HG02943 (cell line): Measurements from ENCODE around the gene CD79A.
"Not testable (repeated sequence)": the region's sequence is repeated elsewhere in the genome, so short reads cannot be mapped to it uniquely, and the experiment has no call there.

Source experiments
- ATAC-seq: cut with Tn5 transposase; IDR thresholded peaks from one replicate; pipeline ENCODE4 v1.9.1; 2021; ENCODE audit warnings: mild to moderate bottlenecking, low read depth, moderate library complexity; ENCODE audit not compliant: unreplicated experiment

Gene CD79A

GRCh38 chr19:41904118-41904870 is 27.2 kb downstream of the CD79A start:
- ATAC-seq, result no peak

DNA sequence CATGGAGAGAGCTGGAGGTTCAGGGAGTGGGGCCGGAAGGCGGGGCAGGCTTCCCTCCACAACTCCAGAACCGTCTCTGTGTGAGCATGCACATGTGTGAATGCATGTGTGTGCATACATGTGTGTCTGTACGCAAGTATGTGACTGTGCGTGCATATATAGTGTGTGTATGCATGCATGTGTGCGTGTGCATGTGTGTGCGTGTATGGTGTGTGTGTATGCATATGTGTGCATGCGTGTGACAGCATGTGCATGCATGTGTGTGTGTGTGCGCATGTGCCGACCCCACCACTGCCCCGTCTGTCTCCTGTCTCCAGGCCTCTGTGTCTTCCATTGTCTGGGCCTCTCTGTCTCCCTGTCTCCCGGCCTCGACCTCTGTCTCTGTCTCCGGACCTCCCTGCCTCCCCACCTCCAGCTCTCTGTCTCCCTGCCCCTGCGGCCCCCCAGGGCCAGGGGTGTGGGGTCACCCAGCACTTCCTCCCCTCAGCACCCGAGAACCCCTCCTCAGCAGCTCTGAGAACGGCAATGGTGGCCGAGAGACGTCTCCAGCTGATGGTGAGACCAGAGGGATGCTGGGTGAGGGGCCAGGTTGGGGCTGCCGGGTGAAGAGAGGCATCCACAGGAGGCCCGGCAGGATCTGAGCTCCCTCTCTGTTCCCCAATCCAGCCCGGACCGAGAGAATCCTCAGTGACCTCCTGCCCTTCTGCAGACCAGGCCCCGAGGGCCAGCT is 28.4 kb downstream of the CD79A start:
- ATAC-seq, result no peak

- no peak for ATAC-seq
Observed at GRCh38 chr19:41906271-41906670, 29.2 kb downstream of the CD79A start.

- no peak for ATAC-seq
Observed at GRCh38 chr19:41906916-41907680, 30.0 kb downstream of the CD79A start.

DNA sequence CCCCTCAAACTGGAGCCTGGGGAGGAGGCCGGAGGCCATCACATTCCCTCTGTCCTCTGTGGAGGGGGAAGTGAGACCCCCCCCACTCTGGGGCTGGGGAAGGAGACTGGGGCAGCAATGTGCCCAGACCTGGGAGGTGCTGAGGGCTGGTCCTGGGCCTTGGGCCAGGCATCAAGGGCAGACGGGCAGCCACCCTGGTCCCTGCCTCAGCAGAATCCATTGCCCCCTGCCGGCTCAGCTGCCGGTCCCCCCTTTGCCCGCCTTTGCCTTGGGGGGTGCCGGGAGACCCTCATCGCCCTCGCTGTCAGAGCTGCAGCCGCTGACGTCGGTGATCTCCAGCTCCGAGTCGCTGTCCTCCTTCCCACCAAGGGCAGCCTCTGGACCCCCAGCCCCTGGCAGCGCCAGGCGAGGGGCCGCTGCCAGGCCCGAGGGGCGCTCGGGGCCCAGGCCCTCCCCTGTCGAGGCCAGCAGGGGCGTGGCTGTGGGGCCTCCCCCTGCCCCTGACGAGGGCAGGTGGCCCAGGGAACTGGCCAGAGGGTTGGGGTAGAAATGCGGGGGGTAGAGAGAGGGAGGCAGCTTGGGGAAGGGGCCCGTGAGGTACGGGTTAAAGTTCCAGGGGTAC is 31.0 kb downstream of the CD79A start:
- ATAC-seq, result no peak

DNA sequence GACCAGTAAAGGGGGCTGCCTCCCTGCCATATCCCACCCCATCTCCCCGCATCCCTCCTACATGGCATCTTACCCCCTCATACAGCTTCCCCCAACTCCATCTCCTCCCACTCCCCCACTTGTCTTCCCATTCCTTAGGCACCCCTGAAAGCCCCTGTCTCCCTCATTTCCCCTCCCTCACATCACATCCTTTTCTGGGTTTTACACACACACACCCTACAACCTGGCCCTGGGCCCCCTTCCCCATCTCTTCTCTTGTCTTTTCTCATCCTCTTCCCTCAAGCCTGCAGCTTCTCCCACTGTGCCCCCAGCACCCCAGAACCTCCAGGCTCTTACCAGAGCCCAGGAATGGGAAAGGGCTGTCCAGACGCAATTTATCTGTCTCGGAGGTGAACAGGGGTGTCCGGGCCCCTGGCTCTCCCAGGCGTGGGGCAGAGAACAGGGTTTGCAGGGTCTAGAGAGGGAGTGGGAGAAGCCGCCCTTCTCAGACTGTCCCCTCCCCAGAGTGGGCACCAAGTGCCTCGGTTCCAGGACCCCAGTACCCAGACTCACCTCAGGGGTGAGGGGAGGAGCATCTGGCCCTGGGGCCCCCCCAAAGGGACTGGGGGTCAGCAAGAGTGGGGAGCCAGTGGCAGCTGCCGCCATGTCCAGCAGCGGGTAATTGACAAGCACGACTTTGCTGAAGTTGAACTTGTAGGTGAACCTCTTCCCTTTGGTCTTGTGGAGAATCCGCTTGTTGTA is 31.8 kb downstream of the CD79A start:
- ATAC-seq, result no peak

- ATAC-seq, result no peak
Observed at GRCh38 chr19:41909706-41910105, 32.6 kb downstream of the CD79A start.

DNA sequence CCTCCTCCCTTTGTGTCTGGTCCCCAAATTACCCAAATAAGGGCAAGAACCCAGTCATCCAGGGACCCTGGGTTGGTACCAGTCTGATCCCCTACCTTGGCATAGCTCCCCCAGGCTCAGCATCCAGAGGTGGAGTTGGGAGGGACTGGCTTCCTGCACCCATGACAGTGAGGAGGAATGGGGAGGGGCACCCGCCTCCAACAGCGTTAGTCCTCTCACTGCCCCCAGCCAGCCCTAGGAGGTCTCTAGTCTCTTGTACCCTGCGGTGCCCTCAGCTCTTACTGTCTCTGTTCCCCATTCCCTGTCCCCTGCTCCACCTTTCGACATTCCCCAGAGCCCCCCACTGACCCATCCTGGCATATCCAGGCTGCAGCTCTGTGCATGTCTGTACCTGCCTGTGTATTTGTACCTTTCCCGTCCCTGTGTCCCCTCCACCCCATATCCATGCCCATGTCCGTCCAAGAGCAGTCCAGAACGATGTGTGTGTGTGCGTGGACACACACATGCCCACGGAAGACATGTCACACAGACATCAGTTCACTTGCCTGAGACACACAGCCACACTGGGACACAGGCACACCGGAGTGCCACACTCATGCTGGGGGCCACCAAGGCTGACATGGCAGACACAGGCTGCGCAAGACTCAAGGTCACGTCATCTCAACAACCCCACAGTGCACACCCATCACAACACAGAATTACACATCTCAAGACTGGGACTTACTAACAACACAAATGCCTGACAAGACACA is 33.3 kb downstream of the CD79A start:
- no peak for ATAC-seq

DNA sequence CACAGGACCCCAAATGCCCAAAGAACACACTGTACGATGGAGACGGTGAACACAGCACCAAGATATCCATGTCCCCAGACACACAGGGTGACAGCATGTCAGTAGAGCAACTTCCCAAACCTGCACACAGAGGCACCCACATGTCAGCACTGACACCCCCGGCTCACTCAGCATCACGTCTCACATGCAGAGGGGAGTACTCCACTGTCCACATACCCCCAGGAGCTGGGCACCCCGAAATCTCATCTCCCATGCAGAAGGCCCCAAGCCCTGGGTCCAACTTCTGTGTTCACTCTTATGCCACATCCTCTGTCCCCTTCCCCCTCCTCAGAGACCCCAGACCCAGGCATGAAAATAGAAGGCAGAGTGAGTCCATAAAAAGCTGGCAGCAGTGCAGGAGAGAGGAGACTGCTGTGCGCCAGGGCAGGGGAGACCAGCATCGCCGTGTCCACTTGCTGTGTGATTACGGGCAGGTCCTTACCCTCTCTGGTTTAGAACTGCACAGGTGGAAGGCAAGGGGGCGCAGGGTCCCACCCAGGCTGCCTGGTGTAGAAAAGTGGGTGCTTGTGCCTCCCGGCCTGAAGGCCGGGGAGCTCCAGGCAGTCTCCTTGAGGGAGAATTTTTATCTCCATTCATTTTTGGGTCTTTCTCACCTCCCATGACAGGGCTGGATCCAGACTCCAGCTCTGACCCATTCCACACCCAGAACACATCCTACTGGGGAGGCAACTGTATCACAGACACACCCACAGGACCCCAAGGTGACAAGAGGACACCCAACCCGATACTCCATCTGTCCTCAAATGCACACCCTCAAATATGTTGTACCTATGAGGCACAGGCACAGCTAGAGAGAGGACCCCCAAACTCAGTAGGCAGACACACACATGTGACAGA is 34.2 kb downstream of the CD79A start:
- no peak for ATAC-seq

DNA sequence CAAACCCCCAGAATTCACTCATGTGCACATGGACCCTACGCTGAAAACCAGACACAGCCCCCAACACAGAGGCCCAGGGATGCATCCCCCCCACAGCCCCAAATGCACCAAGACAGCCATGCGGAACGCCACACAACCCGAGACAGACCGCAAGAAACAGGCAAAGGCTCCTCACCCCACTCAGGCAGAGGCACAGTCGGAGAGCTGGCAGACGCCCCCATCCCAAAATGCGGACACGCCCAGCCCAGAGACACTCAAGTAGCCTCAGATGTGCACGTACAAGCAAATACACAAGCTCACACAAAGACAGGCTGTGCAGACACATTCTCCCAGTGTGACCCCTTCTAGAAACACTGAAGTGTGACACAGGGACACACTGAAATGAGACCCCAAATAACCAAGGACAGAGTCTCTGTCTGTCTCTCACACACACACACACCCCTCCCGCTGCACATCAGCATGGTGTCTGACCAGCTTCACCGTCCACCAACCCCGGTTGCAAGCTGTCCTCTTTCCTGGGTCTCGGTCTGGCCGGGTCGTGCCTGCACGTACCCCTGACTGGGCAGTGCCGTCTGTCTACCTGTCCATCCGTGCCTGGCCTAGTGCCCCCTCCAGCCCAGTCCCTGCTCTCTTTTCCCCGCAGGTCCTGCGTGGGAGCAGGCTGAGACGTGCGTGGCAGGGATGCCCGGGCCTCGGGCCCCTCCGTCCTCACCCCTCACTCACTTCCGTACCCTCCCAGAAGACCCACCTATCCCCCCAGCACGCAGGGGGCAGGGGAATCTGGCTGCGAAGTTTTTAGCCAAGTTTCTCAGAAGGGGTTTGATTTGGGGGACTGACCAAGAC is 35.0 kb downstream of the CD79A start:
- ATAC-seq, result no peak

- ATAC-seq, result no peak
Observed at GRCh38 chr19:41912899-41913537, 35.9 kb downstream of the CD79A start.

DNA sequence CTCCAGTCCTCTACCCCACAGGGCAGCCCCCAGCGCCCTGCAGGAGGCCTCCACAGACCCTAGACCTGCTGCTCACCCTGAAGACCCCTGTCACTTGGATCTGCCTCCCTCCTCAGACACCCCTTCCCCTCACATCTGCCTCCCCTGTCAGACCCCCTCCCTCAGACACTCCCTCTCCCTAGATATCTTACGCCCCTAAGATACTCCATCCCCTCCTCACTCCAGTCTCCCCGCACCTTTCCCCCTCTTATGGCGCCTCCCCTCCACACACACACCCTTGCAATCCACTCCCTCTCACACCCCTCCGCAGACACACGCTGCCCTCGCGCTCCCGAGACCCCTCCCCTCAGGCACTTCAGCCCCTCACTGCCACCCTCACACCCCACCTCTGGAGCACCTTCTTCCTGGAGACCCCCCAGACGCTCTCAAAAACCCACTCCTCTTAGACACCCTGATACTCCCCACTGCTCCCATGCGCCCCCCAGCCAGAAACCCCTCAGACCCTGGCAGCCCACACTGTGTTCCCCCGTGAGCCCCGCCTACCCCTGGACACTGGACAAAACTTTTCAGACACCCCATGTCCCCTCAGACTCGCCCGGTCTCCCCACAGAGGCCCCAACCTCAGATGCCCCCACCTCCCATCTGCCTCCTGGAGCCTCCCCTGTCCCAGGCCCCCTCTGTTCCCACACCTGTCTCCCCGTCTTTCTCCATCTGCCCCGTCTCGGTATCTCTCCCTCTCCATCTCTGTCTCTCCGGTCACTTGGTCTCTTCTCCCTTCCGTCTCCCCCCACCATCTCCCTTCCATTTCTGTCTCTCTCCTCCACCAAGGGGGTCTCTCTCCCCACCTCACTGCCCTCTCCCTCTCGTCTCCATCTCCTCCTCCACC is 36.7 kb downstream of the CD79A start:
- no peak for ATAC-seq

GRCh38 chr19:41914424-41914834 is 37.4 kb downstream of the CD79A start:
- ATAC-seq, result not testable (repeated sequence)

- no peak for ATAC-seq
Observed at GRCh38 chr19:41915021-41915775, 38.1 kb downstream of the CD79A start.

DNA sequence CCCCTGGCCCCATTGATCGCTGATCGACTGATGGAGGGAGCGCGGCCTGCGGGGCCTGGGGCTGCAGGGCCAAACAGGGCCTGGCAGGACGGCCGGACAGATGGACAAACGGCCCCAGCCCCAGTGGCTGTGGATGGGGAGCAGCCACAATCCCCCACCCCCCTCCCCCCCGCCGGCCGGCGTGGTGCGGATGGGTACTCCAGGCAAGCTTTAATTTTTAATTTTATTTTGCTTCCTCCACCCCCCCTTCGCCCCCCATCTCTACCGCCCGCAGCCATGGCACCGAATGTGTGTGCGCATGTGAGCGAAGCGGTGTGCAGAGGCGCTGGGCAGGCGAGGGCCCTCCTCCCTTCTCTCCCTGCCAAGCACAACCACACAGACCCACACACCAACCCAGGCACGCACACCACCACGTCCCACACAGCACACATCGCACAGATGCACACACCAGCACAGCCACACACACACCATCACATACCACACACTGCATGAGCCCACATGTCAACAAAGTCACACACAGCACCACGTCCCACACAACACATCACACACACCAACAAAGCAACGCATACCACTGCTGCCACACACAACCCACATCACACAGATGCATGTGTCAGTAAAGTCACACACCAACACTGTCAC is 38.8 kb downstream of the CD79A start:
- ATAC-seq, result no peak
